NCI-H2196 (cell line): Measurements from ENCODE around the gene CCDC175.

Experiments
- DNase-seq: peaks from one replicate; lab custom pipeline; 2025; ENCODE audit not compliant: unreplicated experiment; lab: John Stamatoyannopoulos, UW

Gene CCDC175

GRCh38 chr14:59576332-59577294, at the start of gene CCDC175:
Gene CCDC175, minus strand, starts transcription at chr14:59576812. Its CDS starts 37 bp downstream, at chr14:59576775.
- DNase-seq: peak; percentile 85

- no peak for DNase-seq
Observed at GRCh38 chr14:59622631-59623030, 46.0 kb upstream of the CCDC175 start.

- no peak for DNase-seq
Observed at GRCh38 chr14:59619061-59619460, 42.4 kb upstream of the CCDC175 start.

GRCh38 chr14:59601056-59601455, 24.4 kb upstream of the CCDC175 start:
- DNase-seq: no peak

- DNase-seq: no peak
Observed at GRCh38 chr14:59600211-59600945, 23.8 kb upstream of the CCDC175 start.

GRCh38 chr14:59595071-59595470, 18.5 kb upstream of the CCDC175 start:
- no peak for DNase-seq

GRCh38 chr14:59591641-59592370, 15.2 kb upstream of the CCDC175 start:
- no peak for DNase-seq

- no peak for DNase-seq
Observed at GRCh38 chr14:59588101-59588500, 11.5 kb upstream of the CCDC175 start.

GRCh38 chr14:59585891-59586554, 9.4 kb upstream of the CCDC175 start:
- no peak for DNase-seq

GRCh38 chr14:59583755-59584154, 7.1 kb upstream of the CCDC175 start:
- DNase-seq: no peak

- no peak for DNase-seq
Observed at GRCh38 chr14:59582845-59583509, 6.4 kb upstream of the CCDC175 start.

GRCh38 chr14:59582161-59582560, 5.5 kb upstream of the CCDC175 start:
- no peak for DNase-seq

- DNase-seq: no peak
Observed at GRCh38 chr14:59580911-59581310, 4.3 kb upstream of the CCDC175 start.

- no peak for DNase-seq
Observed at GRCh38 chr14:59570122-59570521, 6.5 kb downstream of the CCDC175 start.

GRCh38 chr14:59566725-59567124, 9.9 kb downstream of the CCDC175 start:
- DNase-seq: no peak

- no peak for DNase-seq
Observed at GRCh38 chr14:59566296-59566695, 10.3 kb downstream of the CCDC175 start.

- no peak for DNase-seq
Observed at GRCh38 chr14:59565087-59565486, 11.5 kb downstream of the CCDC175 start.

- no peak for DNase-seq
Observed at GRCh38 chr14:59564366-59564765, 12.2 kb downstream of the CCDC175 start.

GRCh38 chr14:59547310-59547709, 29.3 kb downstream of the CCDC175 start:
- DNase-seq: no peak

GRCh38 chr14:59543873-59544272, 32.7 kb downstream of the CCDC175 start:
- no peak for DNase-seq
